Lung (tissue), 12 donors: ENCODE results near the gene STX16. TPM values are rescaled to one million over a fixed set of nuclear protein-coding genes. Genes with fewer than 3 reads are reported as not detected.

Experiments used
- ATAC-seq: fragments of 200-7000 bp; cut with Tn5 transposase; one replicate; pipeline ENCODE4 v1.9.1; 2020; ENCODE audit warnings: moderate number of reproducible peaks; ENCODE audit not compliant: insufficient read depth, low FRiP score
- DNase-seq, 3 donors: peaks; one replicate each; pipeline ENCODE4 v3.0.0-alpha.2; 2013 to 2017
- H3K27ac ChIP-seq, 2 donors: one replicate each; pipeline ENCODE4 v1.5.1; 2013; ENCODE audit warnings: mild to moderate bottlenecking in 2 of 2, moderate library complexity in 2 of 2, control low read depth in 1 of 2, inconsistent platforms in 1 of 2, low read depth in 1 of 2, low read length in 1 of 2
- H3K27me3 ChIP-seq, 3 donors: one replicate each; pipeline ENCODE4 v1.5.1; 2013; ENCODE audit warnings: low read length in 2 of 3; ENCODE audit not compliant: control insufficient read depth in 3 of 3, insufficient read depth in 3 of 3
- H3K36me3 ChIP-seq, 4 donors: one replicate each; pipeline ENCODE4 v1.5.1; 2013; ENCODE audit warnings: low read length in 4 of 4, mild to moderate bottlenecking in 1 of 4, moderate library complexity in 1 of 4; ENCODE audit not compliant: control insufficient read depth in 4 of 4, insufficient read depth in 4 of 4
- H3K4me1 ChIP-seq, 5 donors: one replicate each; pipeline ENCODE4 v1.5.1; 2013; ENCODE audit warnings: low read length in 5 of 5, mild to moderate bottlenecking in 2 of 5, moderate library complexity in 1 of 5; ENCODE audit not compliant: control insufficient read depth in 5 of 5, insufficient read depth in 5 of 5
- H3K4me3 ChIP-seq: one replicate; pipeline ENCODE4 v1.5.1; 2013; ENCODE audit warnings: mild to moderate bottlenecking, control low read depth, moderate library complexity
- H3K9ac ChIP-seq, 2 donors: one replicate each; pipeline ENCODE4 v1.5.1; 2013; ENCODE audit warnings: low read length in 2 of 2, control low read depth in 1 of 2; ENCODE audit not compliant: insufficient read depth in 1 of 2
- H3K9me3 ChIP-seq, 4 donors: one replicate each; pipeline ENCODE4 v1.5.1; 2013; ENCODE audit warnings: low read length in 3 of 4, mild to moderate bottlenecking in 1 of 4, moderate library complexity in 1 of 4; ENCODE audit not compliant: control insufficient read depth in 4 of 4, insufficient read depth in 3 of 4
- WGBS, 2 donors: extraction: QIAGEN DNeasy Blood & Tissue Kit; methylation state at CpG; one replicate each; pipeline ENCODE4 v1.1.7; 2013; 5-methylcytosine and 5-hydroxymethylcytosine counted together
- polyA plus RNA-seq, 2 donors: library from polyadenylated mRNA; stranded (reverse); fragments of 200-250 nt; gene quantifications; one replicate each; pipeline ENCODE4 v1.2.1, GENCODE V29; 2013
- total RNA-seq, 2 donors: library from RNA; depleted of rRNA in 1 of 2; stranded (reverse); fragments of >200 nt in 1 of 2; gene quantifications; one replicate each; pipeline ENCODE4 v1.2.1, GENCODE V29; 2014 to 2021
- TF ChIP-seq, protein P1 (sequence below): IDR thresholded peaks from 2 replicates; pipeline ENCODE4 v1.5.1; 2012; ENCODE audit warnings: mild to moderate bottlenecking; ENCODE audit errors: control extremely low read depth, extremely low read depth
- donor health status: control.
- donor health status: control.
- donor health status: Bipolar disorder and iron deficiency.
- donor health status: healthy.
- donor health status: DM: yes; HTN: yes; CAD: no.

The STX16 gene
- total and polyA plus RNA-seq, 4 donors, result 37.1 to 85.2 (median 46.9) TPM

DNA sequence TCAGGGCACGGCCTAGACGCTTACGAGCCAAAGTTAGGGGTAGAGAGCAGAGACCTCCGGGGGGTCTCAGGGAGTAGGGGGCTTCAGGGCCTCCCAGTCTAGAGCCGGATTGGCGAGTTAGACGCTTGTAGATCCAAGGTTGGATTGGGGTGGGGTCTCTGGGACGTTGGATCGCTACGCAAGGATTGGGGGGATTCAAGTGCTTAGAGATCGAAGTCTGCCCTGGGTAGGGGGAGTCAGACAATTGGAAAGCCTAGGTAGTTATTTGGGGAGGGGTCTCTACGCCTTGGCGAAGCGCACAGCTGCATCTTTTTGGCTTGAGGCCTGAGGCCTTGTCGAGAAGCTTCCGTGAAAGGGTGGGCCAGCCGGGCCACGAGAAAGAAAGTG lies 469 bp downstream of the STX16 start:
- Histone ChIP-seq H3K9me3 (no peaks in the 10 kb centered on the region), H3K4me1 (peaks cover 1 to 48% (median 21%) of the 10 kb centered on the region in 5 donors), H3K27ac (peak overlapping the region; percentile 95 to 98), H3K9ac (peak overlapping the region; percentile 64 to 96), H3K36me3 (peaks cover 0 to 5% (median 0%) of the 10 kb centered on the region in 4 donors), H3K27me3 (no peaks in the 10 kb centered on the region), H3K4me3 (peak overlapping the region; percentile 98)
- TF ChIP-seq, protein P1, sequence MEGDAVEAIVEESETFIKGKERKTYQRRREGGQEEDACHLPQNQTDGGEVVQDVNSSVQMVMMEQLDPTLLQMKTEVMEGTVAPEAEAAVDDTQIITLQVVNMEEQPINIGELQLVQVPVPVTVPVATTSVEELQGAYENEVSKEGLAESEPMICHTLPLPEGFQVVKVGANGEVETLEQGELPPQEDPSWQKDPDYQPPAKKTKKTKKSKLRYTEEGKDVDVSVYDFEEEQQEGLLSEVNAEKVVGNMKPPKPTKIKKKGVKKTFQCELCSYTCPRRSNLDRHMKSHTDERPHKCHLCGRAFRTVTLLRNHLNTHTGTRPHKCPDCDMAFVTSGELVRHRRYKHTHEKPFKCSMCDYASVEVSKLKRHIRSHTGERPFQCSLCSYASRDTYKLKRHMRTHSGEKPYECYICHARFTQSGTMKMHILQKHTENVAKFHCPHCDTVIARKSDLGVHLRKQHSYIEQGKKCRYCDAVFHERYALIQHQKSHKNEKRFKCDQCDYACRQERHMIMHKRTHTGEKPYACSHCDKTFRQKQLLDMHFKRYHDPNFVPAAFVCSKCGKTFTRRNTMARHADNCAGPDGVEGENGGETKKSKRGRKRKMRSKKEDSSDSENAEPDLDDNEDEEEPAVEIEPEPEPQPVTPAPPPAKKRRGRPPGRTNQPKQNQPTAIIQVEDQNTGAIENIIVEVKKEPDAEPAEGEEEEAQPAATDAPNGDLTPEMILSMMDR, result no peak
- DNase-seq, result peak; percentile 91 to 98 (median 95)
- no peak for ATAC-seq
- WGBS, 2 donors, result 0 to 1% methylated on average over 18 of the region's 18 CpGs

DNA sequence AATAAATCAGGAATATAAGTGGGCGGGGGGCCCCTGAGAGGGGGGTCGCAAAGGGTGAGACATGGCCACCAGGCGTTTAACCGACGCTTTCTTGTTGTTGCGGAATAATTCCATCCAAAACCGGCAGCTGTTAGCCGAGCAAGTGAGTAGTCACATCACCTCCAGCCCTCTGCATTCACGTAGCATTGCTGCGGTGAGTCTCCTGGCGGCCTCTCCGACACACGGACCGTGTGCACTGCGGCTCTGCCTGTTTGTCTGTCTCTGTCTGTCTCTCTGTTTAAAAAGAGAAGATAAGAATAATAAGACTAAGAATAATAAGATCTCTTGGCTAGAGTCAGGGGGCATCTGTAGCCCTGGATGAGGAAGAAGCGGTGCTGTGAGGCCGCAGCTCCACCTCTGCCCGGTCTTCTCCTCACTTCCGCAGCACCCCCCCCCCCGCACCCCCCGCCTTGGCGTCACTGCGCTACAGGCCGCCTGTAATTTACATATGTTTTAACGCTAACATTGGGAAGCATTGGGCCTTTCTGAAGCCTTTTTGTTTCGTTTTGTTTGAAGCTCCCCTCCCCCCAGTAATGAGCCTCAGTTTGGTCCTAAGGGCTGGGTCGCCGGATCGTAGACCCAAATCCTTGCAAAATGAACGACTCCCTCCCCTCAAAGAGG lies 993 bp downstream of the STX16 start:
- Histone ChIP-seq H3K9me3 (no peaks in the 10 kb centered on the region), H3K9ac (peak overlapping the region; percentile 64 to 96), H3K4me3 (peak overlapping the region; percentile 98), H3K36me3 (peaks cover 0 to 5% (median 0%) of the 10 kb centered on the region in 4 donors), H3K27ac (peak overlapping the region; percentile 95 to 98), H3K4me1 (peaks cover 3 to 53% (median 25%) of the 10 kb centered on the region in 5 donors), H3K27me3 (no peaks in the 10 kb centered on the region)
- WGBS, 2 donors, result 0 to 1% methylated on average over 30 of the region's 30 CpGs
- ATAC-seq (peak; percentile 37), DNase-seq (peak; percentile 79 to 85 (median 83))
- TF ChIP-seq, protein P1, result no peak

DNA sequence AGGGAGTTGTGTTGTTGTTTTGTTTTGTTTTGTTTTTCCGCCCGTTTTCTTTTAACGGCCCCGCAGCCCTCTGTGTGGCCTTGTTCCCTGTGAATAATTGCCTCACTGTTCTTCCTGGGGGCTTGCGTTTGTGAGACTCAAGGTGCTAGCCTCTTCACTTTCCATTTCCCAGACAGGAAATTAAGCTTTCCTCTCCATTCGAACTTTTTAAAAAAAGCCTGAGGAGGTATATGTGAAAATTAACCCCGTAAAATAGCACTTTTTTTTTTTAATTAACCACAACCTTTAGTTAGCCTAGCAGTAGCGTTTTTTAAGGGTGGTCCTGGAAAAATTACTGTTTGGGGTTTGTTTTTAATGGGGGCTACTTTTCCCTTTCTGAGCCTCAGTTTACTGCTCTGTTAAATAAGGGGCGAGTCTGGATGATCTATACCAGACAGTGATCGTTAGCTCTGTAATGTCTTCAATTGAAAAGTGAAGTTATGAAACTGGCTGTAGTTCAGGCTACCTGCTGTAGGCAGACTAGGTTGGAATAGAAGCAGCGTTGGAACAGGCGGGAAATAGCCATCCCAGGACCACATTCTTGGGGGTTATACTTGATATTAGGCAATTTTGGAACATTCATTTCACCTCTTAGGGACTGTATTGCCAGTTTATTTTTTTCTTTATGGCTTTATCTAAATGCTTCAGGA lies 1.7 kb downstream of the STX16 start:
- WGBS, 2 donors, result 8 to 13% methylated on average over 12 of the region's 12 CpGs
- Histone ChIP-seq H3K4me1 (peaks cover 3 to 60% (median 25%) of the 10 kb centered on the region in 5 donors), H3K36me3 (peaks cover 0 to 5% (median 0%) of the 10 kb centered on the region in 4 donors), H3K4me3 (peak overlapping the region; percentile 42), H3K27me3 (no peaks in the 10 kb centered on the region), H3K27ac (peak overlapping the region; percentile 95 to 98), H3K9ac (peak overlapping the region; percentile 64 to 87), H3K9me3 (no peaks in the 10 kb centered on the region)
- ATAC-seq (no peak), DNase-seq (peak in 2 of 3 donors; percentile 28 to 31)
- TF ChIP-seq, protein P1, result no peak
